HL-60 (cell line): ENCODE data around the gene GNG7.

Experiments used
- DNase-seq, 2 experiments: peaks; one replicate each; pipeline ENCODE4 v3.0.0-alpha.2; 2010 to 2020; ENCODE audit warnings: low read depth in 1 of 2, low spot score in 1 of 2
- H3K27ac ChIP-seq: fragments of 250-450 bp; sonication (Bioruptor Pico); replicated peaks from 2 replicates; pipeline ENCODE4 v1.5.1; 2020; ENCODE audit warnings: mild to moderate bottlenecking, moderate library complexity
- H3K27me3 ChIP-seq: fragments of 250-450 bp; sonication (Bioruptor Pico); 2 replicates; pipeline ENCODE4 v1.5.1; 2021; ENCODE audit warnings: mild to moderate bottlenecking, moderate library complexity; ENCODE audit not compliant: insufficient read depth, poor library complexity, severe bottlenecking
- H3K4me3 ChIP-seq: replicated peaks from 2 replicates; pipeline ENCODE4 v1.5.1; 2011; ENCODE audit warnings: mild to moderate bottlenecking, control low read depth, low read length; ENCODE audit not compliant: insufficient read depth
- GABPA ChIP-seq: IDR thresholded peaks from 2 replicates; pipeline ENCODE4 v1.6.1; 2012; ENCODE audit warnings: low read depth
- POLR2AphosphoS5 ChIP-seq: IDR thresholded peaks from 2 replicates; pipeline ENCODE4 v1.6.1; 2012; ENCODE audit warnings: low read depth
- SPI1 ChIP-seq: IDR thresholded peaks from 2 replicates; pipeline ENCODE4 v1.6.1; 2012; ENCODE audit warnings: low read depth, mild to moderate bottlenecking, borderline replicate concordance
- TF ChIP-seq, protein P1 (sequence below): IDR thresholded peaks from 2 replicates; pipeline ENCODE4 v1.6.1; 2012; ENCODE audit warnings: low read depth; ENCODE audit not compliant: insufficient replicate concordance
- TF ChIP-seq, protein P2 (sequence below): IDR thresholded peaks from one replicate; pipeline ENCODE4 v1.5.1; 2011; ENCODE audit warnings: low read length, control low read depth, inconsistent platforms; ENCODE audit not compliant: insufficient read depth

The GNG7 gene

DNA sequence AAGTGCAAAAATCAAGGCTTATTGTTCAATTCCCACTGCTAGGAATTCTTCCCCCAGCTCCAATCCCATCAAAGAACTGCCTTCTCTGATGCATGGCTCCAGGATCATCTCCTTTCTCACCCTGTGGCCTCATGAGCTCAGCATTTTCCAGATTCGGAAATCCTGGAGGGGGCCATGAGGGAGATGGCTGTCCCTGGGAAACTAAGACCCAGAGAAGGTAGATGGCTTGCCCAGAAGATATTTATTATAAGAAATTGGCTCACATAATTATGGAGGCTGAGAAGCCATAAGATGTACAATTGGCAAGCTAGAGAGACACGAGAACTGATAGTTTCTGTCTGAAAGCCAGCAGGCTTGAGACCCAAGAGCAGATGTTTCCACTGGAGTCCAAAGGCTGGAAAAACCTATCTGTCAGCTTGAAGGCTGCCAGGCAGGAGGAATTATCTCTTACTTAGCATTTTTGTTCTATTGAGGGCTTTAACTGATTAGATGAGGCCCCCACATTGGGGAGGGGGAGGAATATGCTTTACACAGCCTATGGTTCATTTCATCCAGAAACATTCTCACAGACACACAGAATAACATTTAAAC, 168.0 kb downstream of the GNG7 start:
- Histone ChIP-seq H3K4me3 (no peak overlapping the region), H3K27ac (no peak overlapping the region), H3K27me3 (no peaks in the 10 kb centered on the region)
- DNase-seq, result no peak
- TF ChIP-seq, protein P1, sequence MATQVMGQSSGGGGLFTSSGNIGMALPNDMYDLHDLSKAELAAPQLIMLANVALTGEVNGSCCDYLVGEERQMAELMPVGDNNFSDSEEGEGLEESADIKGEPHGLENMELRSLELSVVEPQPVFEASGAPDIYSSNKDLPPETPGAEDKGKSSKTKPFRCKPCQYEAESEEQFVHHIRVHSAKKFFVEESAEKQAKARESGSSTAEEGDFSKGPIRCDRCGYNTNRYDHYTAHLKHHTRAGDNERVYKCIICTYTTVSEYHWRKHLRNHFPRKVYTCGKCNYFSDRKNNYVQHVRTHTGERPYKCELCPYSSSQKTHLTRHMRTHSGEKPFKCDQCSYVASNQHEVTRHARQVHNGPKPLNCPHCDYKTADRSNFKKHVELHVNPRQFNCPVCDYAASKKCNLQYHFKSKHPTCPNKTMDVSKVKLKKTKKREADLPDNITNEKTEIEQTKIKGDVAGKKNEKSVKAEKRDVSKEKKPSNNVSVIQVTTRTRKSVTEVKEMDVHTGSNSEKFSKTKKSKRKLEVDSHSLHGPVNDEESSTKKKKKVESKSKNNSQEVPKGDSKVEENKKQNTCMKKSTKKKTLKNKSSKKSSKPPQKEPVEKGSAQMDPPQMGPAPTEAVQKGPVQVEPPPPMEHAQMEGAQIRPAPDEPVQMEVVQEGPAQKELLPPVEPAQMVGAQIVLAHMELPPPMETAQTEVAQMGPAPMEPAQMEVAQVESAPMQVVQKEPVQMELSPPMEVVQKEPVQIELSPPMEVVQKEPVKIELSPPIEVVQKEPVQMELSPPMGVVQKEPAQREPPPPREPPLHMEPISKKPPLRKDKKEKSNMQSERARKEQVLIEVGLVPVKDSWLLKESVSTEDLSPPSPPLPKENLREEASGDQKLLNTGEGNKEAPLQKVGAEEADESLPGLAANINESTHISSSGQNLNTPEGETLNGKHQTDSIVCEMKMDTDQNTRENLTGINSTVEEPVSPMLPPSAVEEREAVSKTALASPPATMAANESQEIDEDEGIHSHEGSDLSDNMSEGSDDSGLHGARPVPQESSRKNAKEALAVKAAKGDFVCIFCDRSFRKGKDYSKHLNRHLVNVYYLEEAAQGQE, result no peak
- TF ChIP-seq SPI1, result no peak
- no peak for TF ChIP-seq GABPA
- TF ChIP-seq, protein P2, sequence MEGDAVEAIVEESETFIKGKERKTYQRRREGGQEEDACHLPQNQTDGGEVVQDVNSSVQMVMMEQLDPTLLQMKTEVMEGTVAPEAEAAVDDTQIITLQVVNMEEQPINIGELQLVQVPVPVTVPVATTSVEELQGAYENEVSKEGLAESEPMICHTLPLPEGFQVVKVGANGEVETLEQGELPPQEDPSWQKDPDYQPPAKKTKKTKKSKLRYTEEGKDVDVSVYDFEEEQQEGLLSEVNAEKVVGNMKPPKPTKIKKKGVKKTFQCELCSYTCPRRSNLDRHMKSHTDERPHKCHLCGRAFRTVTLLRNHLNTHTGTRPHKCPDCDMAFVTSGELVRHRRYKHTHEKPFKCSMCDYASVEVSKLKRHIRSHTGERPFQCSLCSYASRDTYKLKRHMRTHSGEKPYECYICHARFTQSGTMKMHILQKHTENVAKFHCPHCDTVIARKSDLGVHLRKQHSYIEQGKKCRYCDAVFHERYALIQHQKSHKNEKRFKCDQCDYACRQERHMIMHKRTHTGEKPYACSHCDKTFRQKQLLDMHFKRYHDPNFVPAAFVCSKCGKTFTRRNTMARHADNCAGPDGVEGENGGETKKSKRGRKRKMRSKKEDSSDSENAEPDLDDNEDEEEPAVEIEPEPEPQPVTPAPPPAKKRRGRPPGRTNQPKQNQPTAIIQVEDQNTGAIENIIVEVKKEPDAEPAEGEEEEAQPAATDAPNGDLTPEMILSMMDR, result no peak
- no peak for TF ChIP-seq POLR2AphosphoS5

DNA sequence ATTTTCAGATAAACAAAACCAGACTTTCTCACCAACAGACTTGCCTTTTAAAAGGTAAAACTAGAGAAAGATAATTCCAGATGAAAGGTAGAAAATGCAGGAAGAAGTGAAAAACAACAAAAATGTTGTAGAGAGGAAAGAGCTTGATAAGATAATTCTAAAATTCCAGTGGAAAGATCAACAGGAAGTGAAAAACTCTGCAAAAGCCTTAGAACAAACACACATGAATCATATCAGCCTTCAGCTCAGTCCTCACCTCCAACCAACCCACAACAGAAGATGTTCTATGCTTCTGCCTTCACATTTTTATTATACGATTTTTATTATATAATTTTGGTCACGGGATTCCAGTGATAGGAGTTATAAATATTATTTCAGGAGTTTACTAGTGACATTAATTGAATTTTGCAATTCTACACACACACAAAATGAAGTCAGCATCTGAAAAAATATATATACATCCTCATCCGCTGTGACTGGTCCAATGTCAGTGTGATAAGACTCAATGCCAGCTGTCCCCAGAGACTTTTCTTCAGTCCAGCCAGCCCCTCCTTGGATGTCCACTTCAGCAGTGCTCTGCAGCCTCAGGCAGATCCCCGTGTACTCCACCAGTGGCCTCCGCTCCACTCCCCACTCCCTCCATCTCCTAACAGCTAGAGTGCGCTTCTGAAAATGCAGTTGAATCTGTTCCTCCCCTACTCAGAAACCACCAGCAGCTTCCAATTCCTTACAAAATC, 168.6 kb downstream of the GNG7 start:
- Histone ChIP-seq H3K4me3 (no peak overlapping the region), H3K27ac (no peak overlapping the region), H3K27me3 (no peaks in the 10 kb centered on the region)
- DNase-seq, result no peak
- no peak for TF ChIP-seq POLR2AphosphoS5
- no peak for TF ChIP-seq GABPA
- TF ChIP-seq SPI1, result no peak
- TF ChIP-seq, protein P2, result no peak
- TF ChIP-seq, protein P1, result no peak

DNA sequence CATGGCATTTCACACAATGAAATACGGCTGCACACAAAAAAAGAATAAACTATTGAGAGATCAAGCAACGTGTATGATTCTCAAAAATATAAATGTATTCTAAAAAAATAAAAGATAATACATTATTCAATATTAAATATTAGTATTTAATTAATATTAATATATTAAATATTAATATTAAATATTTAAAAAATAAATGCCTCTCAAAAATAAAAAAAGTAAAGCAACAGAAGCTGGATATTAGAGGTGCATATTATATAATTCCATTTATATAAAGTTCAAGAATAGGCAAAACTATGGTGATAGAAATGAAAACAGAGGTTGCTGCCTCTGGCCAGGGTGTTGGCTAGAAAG, 169.4 kb downstream of the GNG7 start:
- H3K27ac ChIP-seq, result no peak overlapping the region
- no peaks in the 10 kb centered on the region for H3K27me3 ChIP-seq
- no peak for DNase-seq
- H3K4me3 ChIP-seq, result no peak overlapping the region
- TF ChIP-seq, protein P2, result no peak
- TF ChIP-seq GABPA (no peak), SPI1 (no peak), POLR2AphosphoS5 (no peak)
